GM19023 (cell line): ENCODE measurements around the gene RIBC2.
"Not testable (repeated sequence)": the region's sequence is repeated elsewhere in the genome, so short reads cannot be mapped to it uniquely, and the experiment has no call there.

Source experiments
- ATAC-seq: cut with Tn5 transposase; IDR thresholded peaks from one replicate; pipeline ENCODE4 v1.9.1; 2021; ENCODE audit warnings: mild to moderate bottlenecking, moderate library complexity; ENCODE audit not compliant: unreplicated experiment

The RIBC2 gene

GRCh38 chr22:45447596-45447995 is 34.1 kb downstream of the RIBC2 start:
- ATAC-seq, result not testable (repeated sequence)

GRCh38 chr22:45448431-45448830 is 34.9 kb downstream of the RIBC2 start:
- no peak for ATAC-seq

DNA sequence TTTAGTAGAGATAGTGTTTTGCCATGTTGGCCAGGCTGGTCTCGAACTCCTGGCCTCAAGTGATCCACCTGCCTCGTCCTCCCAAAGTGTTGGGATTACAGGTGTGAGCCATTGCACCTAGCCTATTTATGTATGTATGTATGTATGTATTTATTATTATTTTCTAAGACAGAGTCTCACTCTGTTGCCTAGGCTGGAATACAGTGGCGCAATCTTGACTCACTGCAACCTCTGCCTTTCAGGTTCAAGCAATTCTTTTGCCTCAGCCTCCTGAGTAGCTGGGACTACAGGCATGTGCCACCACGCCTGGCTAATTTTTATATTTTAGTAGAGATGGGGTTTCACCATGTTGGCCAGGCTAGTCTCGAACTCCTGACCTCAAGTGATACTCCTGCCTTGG is 35.9 kb downstream of the RIBC2 start:
- ATAC-seq, result not testable (repeated sequence)

- ATAC-seq, result no peak
Measured at GRCh38 chr22:45450101-45450785, 36.8 kb downstream of the RIBC2 start.

DNA sequence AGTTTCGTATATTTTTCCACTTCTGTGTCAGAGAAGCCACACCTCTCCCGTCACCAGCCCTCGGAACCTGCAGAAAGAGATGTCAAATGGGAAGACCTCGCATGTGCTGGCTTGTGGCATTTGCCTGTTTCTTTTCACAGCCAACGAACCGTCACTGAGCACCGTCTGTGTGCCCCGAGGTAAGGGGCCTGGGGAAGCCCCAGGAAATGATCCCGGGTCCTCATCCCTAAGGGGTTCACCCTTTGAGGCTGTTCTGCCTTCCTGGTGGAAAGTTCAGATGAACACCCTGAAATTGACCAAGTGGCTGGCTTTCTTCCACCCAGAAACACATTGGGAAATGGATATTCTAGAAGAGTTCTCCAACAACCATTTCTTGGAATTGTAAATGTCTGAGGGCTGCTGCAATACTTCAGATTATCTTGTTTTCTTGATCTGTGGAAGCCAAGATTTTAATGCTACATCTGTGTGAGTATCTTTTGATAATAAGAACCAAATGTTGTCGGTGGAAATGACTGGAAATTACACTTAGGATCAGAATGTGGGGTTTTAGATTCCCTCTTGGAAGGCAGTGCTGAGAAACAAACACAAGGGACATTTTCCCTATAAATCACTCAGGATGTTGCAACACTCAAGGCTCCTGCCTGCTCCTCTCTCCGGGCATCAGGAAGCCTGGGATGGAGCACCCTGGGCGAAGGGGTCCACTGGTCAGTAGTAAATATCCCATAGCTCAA is 37.6 kb downstream of the RIBC2 start:
- ATAC-seq, result no peak

DNA sequence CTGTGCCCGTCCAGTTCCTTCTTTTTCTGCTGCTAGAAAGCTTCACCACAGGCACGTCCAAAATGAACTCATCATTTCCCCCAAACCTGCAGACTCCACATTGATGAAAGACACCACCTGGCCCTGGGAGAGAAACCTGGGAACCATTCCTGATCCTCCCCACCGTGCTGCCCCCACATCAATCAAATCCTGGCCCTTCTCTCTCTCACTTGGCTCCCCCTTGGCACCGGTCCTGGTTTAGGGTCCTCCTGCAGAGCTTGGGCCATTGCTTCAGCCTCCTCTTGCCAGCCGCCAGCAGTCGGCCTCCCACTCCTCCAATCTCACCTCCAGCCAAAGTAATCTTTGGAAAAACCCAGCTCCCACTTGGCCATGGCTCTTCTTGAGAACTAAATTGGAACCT is 38.5 kb downstream of the RIBC2 start:
- no peak for ATAC-seq

DNA sequence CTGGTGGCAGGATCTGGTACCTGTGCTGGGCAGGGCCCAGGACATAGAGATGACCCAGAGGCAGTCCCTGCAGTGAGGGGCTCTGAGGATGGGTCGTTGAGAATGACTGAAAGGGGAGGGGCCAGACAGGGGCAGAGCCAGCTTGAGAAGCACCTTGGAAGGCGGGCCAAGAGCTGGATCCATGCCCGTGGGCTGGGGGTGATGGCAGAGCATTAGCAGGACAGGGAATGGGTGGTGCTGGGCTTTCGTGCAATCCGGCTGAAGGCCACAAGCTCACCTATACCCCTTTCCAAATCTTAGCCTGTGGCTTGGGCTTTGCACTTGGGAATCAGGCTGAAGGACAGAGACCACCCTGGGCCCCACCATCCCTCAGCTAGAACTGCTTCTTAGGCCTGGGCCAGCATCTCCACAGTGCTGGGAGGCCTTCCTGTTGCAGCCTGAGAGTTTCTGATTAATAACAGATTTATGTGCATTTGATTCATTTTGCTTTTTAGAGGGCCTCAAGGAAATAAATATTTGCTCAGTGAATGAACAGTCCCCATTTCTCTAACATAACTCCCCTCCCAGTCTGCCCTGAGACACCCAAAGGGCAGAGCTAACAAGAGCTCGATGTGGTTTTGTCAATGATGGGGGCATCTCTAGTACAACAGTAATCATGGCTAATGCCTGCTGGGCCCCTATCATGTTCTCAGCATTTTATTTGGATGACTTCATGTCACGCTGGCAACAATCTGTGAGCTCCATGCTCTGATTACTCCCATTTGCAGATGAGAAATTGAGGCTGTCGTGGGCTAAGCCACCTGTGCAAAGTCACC is 39.3 kb downstream of the RIBC2 start:
- no peak for ATAC-seq

DNA sequence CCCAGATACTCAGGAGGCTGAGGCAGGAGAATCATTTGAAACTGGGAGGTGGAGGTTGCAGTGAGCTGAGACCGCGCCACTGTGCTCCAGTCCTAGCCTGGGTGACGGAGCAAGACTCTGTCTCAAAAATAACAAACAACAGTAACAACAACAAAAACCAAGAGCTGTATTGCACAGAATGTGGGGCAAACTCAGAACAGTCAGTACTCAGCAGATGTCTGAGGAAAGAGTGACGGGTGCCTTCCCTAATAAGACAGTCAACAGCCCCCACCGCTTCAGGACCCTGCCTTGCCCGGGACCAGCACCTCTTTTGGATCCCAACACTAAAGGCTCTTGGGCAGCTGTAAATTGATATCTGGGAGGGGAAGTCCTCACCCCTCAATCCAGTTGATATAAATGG is 40.3 kb downstream of the RIBC2 start:
- no peak for ATAC-seq

DNA sequence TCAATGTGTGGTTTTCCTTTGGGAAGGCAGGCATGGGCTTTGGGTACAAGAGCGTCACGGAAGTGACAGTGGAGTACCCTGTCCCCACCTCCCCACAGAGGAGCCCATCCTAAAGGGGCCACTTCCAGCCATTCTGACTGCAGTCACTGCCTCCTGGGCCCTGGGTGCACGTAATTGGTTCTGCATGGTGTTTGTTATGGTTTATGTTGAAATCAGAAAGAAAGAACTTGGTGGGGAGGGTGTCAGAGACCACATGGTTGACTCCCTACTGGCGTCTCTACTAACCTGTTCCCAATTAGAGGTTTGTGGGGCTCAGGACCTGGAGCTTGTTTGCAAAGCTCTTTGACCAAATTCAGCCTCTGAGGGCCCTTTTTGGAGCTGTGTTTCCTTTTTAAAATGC is 40.8 kb downstream of the RIBC2 start:
- ATAC-seq, result no peak

DNA sequence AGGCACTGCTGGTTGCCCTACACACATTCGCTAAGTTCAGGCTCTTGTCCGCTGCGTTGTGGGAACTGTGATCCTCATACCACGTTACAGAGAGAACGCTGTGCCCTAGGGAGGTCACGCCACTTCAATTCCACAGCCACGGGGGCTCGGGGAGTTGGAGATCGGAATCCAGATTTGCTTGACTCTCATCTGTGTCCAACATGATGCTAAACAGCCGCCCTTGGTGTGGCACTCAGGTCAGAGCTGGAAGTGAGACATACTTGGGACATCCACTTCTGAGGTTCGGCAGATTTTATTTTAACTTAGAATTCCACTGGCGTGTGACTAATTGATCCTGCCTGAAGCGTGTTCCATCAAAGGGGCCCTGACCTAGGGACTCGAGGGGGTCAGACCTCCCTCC is 41.7 kb downstream of the RIBC2 start:
- ATAC-seq, result no peak

DNA sequence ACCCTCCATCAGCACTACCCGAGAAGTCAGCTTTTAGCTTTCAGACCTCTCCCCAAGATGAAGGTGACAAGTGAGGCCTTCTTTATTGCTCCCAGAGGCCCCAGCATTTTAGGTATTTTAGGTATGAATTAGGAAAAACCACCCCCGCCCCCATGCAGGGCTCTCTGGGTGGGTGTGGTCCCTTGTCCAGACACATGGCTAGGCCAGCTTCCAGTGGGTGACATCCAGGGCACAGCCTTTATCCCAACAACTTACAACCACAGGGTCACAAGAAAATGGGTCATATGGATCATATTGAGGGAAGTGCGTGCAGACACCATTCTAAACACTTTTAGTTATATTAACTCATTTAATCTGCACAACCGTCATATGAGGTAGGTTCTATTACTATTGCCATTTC is 42.1 kb downstream of the RIBC2 start:
- ATAC-seq, result no peak

- no peak for ATAC-seq
Measured at GRCh38 chr22:45456811-45457210, 43.3 kb downstream of the RIBC2 start.

DNA sequence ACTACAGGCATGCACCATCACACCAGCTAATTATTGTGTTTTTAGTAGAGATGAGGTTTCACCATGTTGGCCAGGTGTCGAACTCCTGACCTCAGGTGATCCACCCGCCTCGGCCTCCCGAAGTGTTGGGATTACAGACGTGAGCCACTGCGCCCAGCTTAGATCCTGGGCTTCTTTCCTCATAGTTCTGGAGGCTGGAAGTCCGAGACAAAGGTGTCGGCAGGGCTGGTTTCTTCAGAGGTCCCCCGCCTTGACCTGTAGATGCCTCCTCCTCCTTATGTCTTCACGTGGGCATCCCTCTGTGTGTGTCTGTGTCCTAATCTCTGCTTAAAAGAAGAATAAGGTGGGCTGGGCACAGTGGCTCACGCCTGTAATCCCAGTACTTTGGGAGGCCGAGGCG is 45.0 kb downstream of the RIBC2 start:
- no peak for ATAC-seq

DNA sequence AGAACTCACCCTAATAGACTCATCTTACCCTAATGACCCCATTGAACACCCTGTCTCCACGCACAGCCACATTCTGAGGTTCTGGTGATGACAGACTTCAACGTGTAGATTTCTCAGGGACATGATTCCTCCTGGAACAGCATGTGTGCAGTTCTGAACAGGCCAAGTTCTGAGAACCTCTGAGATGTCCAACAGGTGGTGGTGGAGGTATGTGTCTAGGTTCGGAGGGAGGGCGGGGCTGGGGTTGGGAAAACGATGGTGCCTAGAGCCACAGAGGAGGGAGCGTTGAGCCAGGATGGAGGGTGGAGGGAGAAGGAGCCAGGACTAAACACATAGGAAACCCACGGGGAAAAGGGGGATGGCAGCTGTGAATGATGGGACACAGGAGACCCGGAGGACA is 45.7 kb downstream of the RIBC2 start:
- ATAC-seq, result no peak

DNA sequence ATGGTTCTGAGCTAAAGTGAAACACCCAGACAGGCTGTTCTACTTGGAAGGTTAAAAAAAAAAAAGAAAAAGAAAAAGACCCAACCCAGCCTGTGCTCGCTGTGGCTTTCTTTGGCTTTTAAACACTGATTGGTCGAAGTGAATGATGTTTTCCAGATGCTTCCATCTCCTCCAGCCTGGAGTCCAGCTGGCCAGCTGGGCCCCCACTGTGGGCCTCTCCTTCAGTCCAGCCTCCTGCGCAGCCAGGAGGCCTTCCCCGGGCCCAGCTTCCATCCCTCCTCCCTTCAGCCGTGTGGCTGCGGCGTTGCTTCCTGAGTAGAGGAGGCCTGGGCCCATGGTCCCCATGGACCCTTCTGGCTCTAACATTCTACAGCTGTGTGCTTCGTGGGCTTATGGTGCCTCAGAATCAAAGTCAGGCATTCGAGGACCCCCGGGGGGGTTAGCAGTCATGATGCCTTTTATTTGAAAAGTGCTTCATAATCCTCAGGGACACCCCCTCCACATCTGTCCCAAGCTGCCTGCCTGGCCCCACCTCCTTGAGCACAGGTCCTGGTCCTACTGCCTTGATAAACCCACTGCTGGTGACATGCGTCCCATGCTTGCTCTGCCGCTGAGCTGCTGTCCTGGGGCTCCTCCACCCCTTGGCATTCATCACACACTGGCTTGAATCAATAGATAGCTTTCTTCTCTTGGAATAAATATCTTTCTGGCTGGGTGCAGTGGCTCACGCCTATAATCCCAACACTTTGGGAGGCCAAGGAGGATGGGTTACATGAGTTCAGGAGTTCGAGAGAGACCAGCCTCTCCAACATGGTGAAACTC is 47.0 kb downstream of the RIBC2 start:
- no peak for ATAC-seq

- no peak for ATAC-seq
Measured at GRCh38 chr22:45462034-45462655, 48.7 kb downstream of the RIBC2 start.

GRCh38 chr22:45463691-45464090 is 50.2 kb downstream of the RIBC2 start:
- not testable (repeated sequence) for ATAC-seq

DNA sequence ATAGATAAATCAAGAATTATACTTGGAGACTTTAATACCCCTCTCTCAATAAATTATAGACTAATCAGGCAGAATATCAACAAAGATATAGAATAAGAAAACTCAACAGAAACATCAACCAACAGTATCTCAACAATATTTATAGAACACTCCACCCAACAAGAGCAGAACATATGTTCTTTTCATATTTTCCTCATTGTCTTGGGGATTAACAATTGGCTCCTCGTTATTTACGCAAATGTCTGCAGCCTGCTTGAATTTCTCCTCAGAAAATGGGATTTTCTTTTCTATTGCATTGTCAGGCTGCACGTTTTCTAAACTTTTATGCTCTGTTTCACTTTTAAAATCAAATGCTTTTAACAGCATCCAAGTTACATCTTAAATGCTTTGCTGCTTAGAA is 52.1 kb downstream of the RIBC2 start:
- no peak for ATAC-seq

- no peak for ATAC-seq
Measured at GRCh38 chr22:45468872-45469271, 55.4 kb downstream of the RIBC2 start.

GRCh38 chr22:45469281-45470073 is 56.0 kb downstream of the RIBC2 start:
- ATAC-seq, result no peak
